ENCODE measurements around the gene RNLS.

DNA sequence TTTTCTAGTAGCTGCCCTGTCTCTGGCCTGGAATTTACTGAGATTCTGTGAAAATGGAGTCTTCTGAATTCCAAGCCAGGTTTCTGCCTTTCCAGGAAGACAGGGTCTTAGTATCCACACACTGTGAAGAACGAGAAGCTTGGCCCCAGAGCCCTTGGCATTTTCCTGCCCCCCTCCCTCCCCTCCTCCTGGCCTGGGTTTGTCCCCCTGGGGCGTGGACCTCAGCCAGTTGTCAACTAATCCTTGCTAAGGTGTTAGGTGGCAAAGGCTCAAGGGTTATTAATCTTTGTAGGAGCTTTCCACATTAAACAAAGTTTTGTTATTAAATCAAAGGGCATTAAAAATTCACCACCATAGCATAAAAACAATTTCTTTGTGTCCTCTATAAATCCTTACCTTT lies 329.5 kb downstream of the RNLS start:
- TF ChIP-seq, protein P1, sequence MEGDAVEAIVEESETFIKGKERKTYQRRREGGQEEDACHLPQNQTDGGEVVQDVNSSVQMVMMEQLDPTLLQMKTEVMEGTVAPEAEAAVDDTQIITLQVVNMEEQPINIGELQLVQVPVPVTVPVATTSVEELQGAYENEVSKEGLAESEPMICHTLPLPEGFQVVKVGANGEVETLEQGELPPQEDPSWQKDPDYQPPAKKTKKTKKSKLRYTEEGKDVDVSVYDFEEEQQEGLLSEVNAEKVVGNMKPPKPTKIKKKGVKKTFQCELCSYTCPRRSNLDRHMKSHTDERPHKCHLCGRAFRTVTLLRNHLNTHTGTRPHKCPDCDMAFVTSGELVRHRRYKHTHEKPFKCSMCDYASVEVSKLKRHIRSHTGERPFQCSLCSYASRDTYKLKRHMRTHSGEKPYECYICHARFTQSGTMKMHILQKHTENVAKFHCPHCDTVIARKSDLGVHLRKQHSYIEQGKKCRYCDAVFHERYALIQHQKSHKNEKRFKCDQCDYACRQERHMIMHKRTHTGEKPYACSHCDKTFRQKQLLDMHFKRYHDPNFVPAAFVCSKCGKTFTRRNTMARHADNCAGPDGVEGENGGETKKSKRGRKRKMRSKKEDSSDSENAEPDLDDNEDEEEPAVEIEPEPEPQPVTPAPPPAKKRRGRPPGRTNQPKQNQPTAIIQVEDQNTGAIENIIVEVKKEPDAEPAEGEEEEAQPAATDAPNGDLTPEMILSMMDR (IDR thresholded peaks at IDR 0.05): no peak
- TF ChIP-seq POLR2A (IDR thresholded peaks at IDR 0.05): no peak
